Activated CD8-positive, alpha-beta memory T cell treated with anti-CD3 and anti-CD28 coated beads, Interleukin-2, amount 50 U/mL, for 48 hours (primary cell): ENCODE data around the gene RARG.

ENCODE experiments used
- DNase-seq: peaks from one replicate; pipeline ENCODE4 v3.0.0-alpha.2; 2020

The RARG gene

DNA sequence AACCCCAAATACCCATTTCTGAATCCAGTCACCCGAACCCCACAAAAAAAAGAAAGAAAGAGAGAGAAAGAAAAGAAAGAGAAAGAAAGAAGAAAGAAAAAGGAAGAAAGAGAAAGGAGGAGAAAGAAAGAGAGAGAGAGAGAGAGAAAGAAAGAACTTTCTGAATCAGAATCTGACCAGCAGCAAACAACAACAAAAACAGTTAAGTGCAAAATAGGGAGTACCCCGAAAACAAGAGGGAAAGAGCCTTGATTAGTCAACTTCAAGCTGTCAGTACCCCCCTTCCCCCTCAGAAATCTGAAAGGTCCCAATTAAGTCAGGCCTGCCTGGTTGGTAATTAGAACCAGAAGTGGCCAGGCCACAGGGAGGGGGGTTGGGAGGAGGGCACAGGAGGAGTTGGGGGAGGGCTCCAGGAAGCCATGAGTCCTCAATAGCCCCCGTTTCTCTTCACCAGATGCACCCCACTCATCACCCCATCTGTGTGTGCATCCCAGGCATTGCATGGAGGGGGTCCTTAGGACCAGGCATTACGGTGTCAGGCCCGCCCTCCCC is 9.8 kb downstream of the RARG start:
- no peak for DNase-seq

DNA sequence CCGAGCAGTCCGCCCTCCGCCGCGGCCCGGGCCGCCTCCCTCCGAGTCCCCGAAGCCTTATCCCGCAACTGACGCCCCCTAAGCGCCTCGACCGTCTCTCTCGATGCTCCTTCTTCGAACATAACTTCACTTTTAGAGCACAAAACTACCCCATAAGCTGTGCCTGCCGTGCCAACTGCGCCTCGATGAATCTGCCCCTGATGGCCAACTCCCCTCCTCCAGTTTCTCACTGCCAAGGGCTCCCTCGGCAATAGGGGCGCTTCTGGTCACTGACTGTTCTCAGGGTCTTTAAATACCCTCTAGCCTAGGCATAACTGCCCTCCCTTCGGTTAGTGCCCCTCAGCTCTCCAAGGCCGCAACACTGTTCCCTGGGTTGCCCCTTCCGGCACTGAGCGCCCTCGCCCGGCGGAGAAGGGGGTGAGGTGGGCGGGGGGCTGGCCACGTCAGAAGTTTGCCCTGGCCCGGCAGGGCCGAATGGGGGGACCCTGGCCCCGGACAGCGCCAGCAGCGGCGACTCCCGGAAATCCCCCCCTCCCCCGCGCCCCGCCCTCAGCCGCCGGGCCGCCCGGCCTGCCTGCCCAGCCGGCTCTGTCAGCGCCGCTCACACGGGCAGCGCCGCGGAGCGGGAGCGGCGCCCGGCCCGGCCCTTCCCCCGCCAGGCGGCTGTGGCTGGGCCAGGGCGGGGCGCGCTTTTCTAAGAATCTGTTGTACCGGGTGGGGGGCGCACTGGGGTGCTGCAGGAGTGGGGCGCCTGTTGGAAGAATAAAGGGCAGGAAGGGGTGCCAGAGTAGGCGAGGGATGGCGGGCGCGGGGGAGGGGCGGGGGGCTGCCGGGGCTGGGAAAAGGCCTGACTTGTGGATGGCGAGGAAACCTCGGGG is 10.6 kb downstream of the RARG start:
- peak; percentile 77 for DNase-seq

- DNase-seq, result peak; percentile 90
Measured at GRCh38 chr12:53220694-53221202, 11.3 kb downstream of the RARG start.

DNA sequence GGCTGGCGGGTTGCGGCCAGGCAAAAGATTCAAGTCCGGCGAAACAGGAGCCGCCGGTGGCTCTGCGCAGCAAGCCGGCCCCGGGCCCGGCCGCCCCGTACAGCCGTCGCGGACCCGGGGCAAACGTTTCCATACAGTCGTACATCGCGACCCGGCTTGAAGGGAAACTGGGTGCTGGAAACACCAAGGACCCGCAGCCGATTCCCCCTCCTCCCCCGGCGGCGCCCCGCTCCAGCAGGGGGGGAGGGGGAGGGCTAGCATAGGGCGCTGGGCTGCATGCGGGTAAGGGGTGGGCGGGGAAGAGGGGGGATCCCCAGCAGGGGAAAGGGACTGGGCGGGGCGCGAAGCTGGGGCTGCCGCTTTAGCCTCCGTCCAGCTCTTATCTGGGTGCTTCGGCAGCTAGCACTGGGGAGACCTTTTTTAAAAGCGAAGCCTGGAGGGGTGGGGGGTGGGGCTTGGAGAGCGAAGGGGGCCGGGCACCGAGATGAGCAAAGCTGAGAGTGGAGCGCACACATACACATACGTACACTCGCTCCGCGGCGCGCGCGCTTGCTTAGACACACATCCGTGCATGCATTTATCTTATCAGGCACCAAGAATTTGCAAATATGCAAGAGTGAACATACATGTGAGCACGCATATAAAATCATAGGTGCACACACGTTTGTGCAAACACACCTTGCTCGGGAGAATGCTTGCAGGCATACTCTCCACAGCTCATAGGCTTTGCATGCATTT is 11.9 kb downstream of the RARG start:
- peak; percentile 88 for DNase-seq

DNA sequence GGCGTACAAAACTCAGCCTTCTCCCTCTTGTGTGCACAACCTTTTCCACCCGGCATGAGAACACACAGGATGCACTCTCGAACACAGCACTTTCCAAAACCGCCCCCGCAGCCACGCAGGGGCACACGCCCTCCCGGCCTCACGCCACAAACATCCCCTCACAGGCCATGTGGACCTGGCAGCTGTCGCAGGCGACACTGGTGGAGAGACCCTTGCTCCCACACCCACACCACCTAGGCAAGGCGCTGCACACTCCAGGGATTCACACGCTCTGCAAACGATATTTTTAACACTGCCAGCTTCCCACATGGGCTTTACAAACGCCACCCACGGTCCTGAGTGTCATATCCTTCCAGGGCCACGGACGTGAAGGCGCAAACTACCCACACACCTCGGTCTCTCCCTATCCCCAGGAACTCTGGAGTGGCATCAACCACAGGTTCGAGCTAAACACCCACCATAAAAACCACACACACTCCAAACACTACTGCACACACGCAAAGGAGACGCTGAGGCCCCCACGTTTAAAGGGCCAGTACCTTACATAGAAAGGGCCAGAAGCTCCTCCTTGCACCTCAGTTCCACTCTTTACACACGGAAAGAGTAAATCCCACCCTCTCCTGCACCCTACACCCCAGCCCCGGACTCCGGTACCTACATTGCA is 12.6 kb downstream of the RARG start:
- peak; percentile 82 for DNase-seq

- DNase-seq, result peak; percentile 54
Measured at GRCh38 chr12:53218551-53219291, 13.3 kb downstream of the RARG start.

- DNase-seq, result no peak
Measured at GRCh38 chr12:53217931-53218307, 14.1 kb downstream of the RARG start.

- DNase-seq, result peak; percentile 82
Measured at GRCh38 chr12:53217051-53217930, 14.7 kb downstream of the RARG start.

DNA sequence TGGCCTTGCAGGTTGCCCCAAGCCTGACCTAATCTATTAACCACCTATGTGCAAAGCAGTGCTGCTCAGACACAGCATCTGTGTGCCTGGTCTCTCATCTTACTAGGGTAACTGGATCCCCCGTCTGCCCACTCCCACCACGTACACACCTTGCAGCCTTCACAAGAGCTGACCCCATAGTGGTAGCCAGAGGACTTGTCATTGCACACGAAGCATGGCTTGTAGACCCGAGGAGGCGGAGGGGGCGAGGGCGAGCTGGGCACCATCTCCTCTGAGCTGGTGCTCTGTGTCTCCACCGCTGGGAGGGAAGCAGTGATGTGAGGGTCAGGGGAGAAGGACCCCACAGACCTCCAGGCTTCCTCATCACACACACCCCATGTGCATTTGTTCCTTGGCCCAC is 16.5 kb downstream of the RARG start:
- no peak for DNase-seq

DNA sequence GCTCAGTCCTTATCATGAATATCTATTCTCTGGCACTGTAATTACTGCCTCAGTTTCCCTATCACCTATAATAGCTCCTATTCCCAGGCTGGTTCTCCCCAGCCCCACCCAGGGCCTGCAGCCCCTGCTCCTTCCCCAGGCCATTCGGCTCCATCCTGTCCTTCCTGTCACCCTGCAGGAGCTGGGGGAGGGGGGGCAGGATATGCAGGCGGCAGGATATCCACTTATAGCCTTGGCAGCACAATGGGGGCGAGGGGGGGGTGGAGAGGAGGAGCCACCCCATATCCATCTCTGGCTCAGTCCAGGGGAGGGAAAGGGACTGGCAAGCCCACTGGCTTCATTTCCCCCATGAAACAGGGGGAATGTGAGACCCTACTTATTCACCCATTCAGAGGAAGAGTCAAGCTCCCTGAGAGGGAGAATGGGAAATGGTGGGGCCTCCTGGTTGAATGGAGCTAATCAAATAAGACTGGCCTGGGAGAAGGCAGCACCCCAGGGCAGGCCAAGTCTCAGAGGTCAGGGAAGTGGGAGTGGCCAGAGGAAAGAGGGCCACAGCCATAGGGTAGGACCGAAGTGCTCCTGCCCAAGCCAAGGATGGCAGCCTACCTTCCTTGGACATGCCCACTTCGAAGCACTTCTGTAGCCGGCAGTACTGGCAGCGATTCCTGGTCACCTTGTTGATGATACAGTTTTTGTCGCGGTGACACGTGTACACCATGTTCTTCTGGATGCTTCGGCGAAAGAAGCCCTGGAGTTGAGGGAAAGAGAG is 17.1 kb downstream of the RARG start:
- no peak for DNase-seq

DNA sequence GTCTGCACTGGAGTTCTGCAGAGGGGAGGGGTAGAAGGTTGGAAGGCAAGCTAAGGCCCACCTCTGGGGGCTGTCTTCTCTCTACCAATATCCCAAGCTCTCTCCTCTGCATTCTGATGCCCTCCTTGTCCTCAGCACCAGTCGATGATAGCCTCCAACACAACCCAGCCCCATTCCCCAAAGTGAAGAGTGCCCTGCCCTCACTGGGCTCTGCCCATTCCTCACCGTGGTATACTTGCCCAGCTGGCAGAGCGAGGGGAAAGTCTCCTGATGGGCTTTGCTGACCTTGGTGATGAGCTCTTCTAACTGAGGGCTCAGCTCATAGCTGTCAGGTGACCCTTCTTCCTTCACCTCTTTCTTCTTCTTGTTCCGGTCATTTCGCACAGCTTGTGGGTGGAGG is 17.8 kb downstream of the RARG start:
- DNase-seq, result no peak

DNA sequence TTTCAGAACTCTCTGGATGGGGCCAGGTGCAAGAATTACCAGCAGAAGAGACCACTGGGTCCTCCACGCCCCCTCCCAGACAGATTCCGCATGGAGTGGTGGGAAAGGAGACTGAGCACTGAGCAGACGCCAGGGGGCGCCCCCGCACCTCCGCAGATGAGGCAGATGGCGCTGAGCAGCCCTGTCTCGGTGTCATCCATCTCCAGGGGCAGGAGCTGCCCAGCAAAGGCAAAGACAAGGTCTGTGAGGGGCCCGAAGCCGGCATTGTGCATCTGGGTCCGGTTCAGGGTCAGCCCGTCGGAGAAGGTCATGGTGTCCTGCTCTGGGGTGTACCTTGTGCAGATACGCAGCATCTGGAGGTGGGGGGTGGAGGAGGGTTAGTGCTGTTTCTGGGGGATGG is 18.7 kb downstream of the RARG start:
- peak; percentile 96 for DNase-seq

DNA sequence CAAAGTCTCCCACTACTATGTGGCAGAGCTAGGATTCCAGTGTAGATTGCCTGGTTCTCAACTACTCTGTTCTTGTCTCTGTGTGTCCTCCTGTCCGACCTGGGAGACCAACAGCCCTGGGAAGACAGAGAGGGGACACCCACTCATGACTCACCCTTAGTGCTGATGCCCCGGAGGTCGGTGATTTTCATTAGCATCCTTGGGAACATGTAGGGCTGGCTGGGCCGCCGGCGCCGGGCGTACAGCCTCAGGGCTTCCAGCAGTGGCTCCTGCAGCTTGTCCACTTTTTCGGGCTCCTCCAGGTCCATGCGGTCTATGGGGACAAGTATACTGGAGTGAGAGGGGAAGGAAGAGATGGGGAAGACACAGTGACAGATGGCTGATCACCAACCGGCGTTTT is 19.1 kb downstream of the RARG start:
- no peak for DNase-seq

GRCh38 chr12:53211476-53212381 is 20.3 kb downstream of the RARG start:
- no peak for DNase-seq

DNA sequence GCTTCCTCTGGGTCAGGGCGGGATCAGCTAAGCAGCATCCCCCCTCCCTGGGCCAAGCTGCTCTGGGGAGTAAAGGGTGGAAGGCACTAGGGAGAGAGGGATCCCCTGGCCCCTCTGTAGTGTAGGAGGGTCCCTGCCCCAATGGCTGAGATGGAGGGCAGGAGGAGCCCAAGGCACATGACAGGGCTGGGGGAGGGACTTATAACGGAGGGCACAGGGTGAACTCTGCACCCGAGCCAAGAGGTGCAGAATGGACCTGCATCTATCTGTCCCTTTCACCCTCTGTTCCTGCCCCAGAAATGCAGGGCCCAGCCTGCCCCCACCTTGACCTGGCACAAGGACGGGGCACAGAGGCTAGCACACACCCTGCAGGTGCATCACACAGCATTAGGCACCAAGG is 21.2 kb downstream of the RARG start:
- no peak for DNase-seq

- DNase-seq, result no peak
Measured at GRCh38 chr12:53208877-53209463, 23.0 kb downstream of the RARG start.

- DNase-seq, result no peak
Measured at GRCh38 chr12:53208435-53208834, 23.6 kb downstream of the RARG start.

DNA sequence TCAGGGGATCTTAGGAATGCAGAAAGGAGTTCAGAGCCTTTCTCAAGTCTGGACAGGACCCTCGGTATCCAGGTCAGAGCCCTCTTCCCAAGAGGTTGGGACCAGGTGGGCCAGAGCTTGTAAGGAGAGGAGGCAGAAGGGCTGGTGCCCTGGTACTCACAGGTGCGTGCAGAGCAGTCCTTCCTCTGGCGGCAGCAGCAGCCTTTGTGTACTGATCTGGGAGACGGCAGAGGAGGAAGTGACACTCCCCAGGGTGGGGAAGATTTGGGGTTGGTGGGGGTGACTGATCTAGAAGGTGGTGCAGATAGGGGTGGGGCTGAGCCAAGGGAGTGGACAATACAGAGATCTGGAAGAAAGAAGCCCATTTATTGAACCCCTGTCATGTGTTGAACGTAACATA is 25.0 kb downstream of the RARG start, which contains the start of gene ITGB7:
Gene ITGB7 (minus strand): TSS at position 210 of the 400 bp plus-strand sequence. CDS start 6,808 bp downstream, outside the sequence.
- DNase-seq, result peak; percentile 82
